SH-SY5Y (cell line): ENCODE data around the gene TMEM60.

Experiments used
- GATA2 ChIP-seq: IDR thresholded peaks from 2 replicates; pipeline ENCODE4 v1.6.1; 2011; ENCODE audit warnings: mild to moderate bottlenecking, low read depth, low read length
- GATA3 ChIP-seq: IDR thresholded peaks from 2 replicates; pipeline ENCODE4 v1.6.1; 2011; ENCODE audit warnings: low read depth, mild to moderate bottlenecking, low read length, moderate library complexity

- TF ChIP-seq GATA2 (no peak), GATA3 (no peak)
These were observed 40.8 kb upstream of the TMEM60 start for GRCh38 chr7:77838929-77839491.
